ENCODE results near the gene GID8. TPM values are rescaled to one million over a fixed set of nuclear protein-coding genes. Genes with fewer than 3 reads are reported as not detected.

Gene GID8
- polyA plus RNA-seq, 5 donors = 42.1 to 52.1 (median 45.8) TPM

GRCh38 chr20:62967628-62968351 is 29.8 kb downstream of the GID8 start:
- DNase-seq = no peak

GRCh38 chr20:62968378-62969178 is 30.6 kb downstream of the GID8 start:
- no peak for DNase-seq

GRCh38 chr20:62969179-62969760 is 31.3 kb downstream of the GID8 start:
- no peak for DNase-seq

GRCh38 chr20:62969939-62970306 is 32.0 kb downstream of the GID8 start:
- DNase-seq = no peak

GRCh38 chr20:62970307-62971210 is 32.6 kb downstream of the GID8 start:
- no peak for DNase-seq

- no peak for DNase-seq
Observed at GRCh38 chr20:62971211-62971949, 33.4 kb downstream of the GID8 start.

- peak; percentile 66 to 67 for DNase-seq
Observed at GRCh38 chr20:62971950-62972844, 34.2 kb downstream of the GID8 start.

GRCh38 chr20:62972845-62973745 is 35.1 kb downstream of the GID8 start:
- no peak for DNase-seq

- DNase-seq = no peak
Observed at GRCh38 chr20:62975251-62975760, 37.4 kb downstream of the GID8 start.

- DNase-seq = no peak
Observed at GRCh38 chr20:62975812-62976508, 38.0 kb downstream of the GID8 start.

- DNase-seq = no peak
Observed at GRCh38 chr20:62976886-62977285, 38.9 kb downstream of the GID8 start.

GRCh38 chr20:62977613-62978560 is 39.9 kb downstream of the GID8 start:
- no peak for DNase-seq

- no peak for DNase-seq
Observed at GRCh38 chr20:62978561-62978943, 40.6 kb downstream of the GID8 start.

- no peak for DNase-seq
Observed at GRCh38 chr20:62979310-62979709, 41.4 kb downstream of the GID8 start.

GRCh38 chr20:62979876-62980373 is 42.0 kb downstream of the GID8 start:
- DNase-seq = no peak

GRCh38 chr20:62980380-62980960 is 42.5 kb downstream of the GID8 start:
- DNase-seq = no peak
